ENCODE results near the gene CT55.

DNA sequence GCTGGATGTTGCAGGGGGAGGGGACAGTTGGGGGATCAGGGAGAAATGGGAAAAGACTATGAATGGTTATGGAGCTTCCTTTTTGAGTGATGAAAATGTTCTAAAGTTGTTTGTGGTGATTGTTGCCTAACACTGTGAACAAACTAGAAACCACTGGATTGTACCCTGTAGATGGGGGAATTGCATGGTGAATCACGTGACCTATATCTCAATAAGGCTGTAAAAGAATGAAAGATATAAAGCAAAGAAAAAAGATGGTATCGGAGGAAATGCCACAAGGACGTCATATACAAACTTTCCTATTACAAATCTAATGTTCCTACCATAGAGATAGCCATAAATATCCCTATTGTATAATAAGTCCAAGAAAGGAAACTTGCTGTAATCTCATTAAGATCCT, 20.6 kb upstream of the CT55 start:
- TF ChIP-seq, protein P1, sequence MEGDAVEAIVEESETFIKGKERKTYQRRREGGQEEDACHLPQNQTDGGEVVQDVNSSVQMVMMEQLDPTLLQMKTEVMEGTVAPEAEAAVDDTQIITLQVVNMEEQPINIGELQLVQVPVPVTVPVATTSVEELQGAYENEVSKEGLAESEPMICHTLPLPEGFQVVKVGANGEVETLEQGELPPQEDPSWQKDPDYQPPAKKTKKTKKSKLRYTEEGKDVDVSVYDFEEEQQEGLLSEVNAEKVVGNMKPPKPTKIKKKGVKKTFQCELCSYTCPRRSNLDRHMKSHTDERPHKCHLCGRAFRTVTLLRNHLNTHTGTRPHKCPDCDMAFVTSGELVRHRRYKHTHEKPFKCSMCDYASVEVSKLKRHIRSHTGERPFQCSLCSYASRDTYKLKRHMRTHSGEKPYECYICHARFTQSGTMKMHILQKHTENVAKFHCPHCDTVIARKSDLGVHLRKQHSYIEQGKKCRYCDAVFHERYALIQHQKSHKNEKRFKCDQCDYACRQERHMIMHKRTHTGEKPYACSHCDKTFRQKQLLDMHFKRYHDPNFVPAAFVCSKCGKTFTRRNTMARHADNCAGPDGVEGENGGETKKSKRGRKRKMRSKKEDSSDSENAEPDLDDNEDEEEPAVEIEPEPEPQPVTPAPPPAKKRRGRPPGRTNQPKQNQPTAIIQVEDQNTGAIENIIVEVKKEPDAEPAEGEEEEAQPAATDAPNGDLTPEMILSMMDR (conservative IDR thresholded peaks at IDR 0.05; ENCODE audit: low read depth, low read length) = no peak
- no peak for TF ChIP-seq EZH2 (IDR thresholded peaks at IDR 0.05; ENCODE audit: borderline replicate concordance, low read depth, low read length, poor library complexity, severe bottlenecking)
